ENCODE measurements around the gene BNC2. TPM values are rescaled to one million over a fixed set of nuclear protein-coding genes. Genes with fewer than 3 reads are reported as not detected.

The BNC2 gene
- total RNA-seq, 1 donor: 53.9 TPM

- Histone ChIP-seq H3K4me1 (ENCODE audit: insufficient read depth, low read length) (no peaks in the 10 kb centered on the region), H3K4me2 (ENCODE audit: insufficient read depth, low read length) (no peak overlapping the region), H2AFZ (ENCODE audit: low read length) (no peak overlapping the region), H3K79me2 (ENCODE audit: insufficient read depth, low read length) (peaks cover 52% of the 10 kb centered on the region), H3K9me3 (ENCODE audit: low read depth, low read length) (no peaks in the 10 kb centered on the region), H3K36me3 (ENCODE audit: insufficient read depth, low read length) (peaks cover 10% of the 10 kb centered on the region), H3K27ac (ENCODE audit: low read depth, low read length) (no peak overlapping the region), H3K27me3 (ENCODE audit: insufficient read depth, low read length) (no peaks in the 10 kb centered on the region), H3K4me3 (ENCODE audit: insufficient read depth, low read length) (no peak overlapping the region), H4K20me1 (ENCODE audit: insufficient read depth, low read length) (peaks cover 16% of the 10 kb centered on the region)
- TF ChIP-seq CTCF (IDR thresholded peaks at IDR 0.05; ENCODE audit: extremely low read depth, low read depth, low read length): no peak
- no peak for DNase-seq (ENCODE audit: insufficient read length, low spot score, missing footprints)
Measured at GRCh38 chr9:16775330-16775729, 95.1 kb downstream of the BNC2 start.

GRCh38 chr9:16773617-16774016 is 96.9 kb downstream of the BNC2 start:
- peaks cover 10% of the 10 kb centered on the region for H3K36me3 ChIP-seq (ENCODE audit: insufficient read depth, low read length)
- no peak for DNase-seq (ENCODE audit: insufficient read length, low spot score, missing footprints)
- no peak for TF ChIP-seq CTCF (IDR thresholded peaks at IDR 0.05; ENCODE audit: extremely low read depth, low read depth, low read length)
- no peak overlapping the region for H2AFZ ChIP-seq (ENCODE audit: low read length)
- no peaks in the 10 kb centered on the region for H3K9me3 ChIP-seq (ENCODE audit: low read depth, low read length)
- no peaks in the 10 kb centered on the region for H3K27me3 ChIP-seq (ENCODE audit: insufficient read depth, low read length)
- H3K79me2 ChIP-seq (ENCODE audit: insufficient read depth, low read length): peaks cover 62% of the 10 kb centered on the region
- no peaks in the 10 kb centered on the region for H3K4me1 ChIP-seq (ENCODE audit: insufficient read depth, low read length)
- peaks cover 29% of the 10 kb centered on the region for H4K20me1 ChIP-seq (ENCODE audit: insufficient read depth, low read length)
- H3K4me3 ChIP-seq (ENCODE audit: insufficient read depth, low read length): no peak overlapping the region
- no peak overlapping the region for H3K4me2 ChIP-seq (ENCODE audit: insufficient read depth, low read length)
- H3K27ac ChIP-seq (ENCODE audit: low read depth, low read length): no peak overlapping the region

GRCh38 chr9:16773116-16773515 is 97.4 kb downstream of the BNC2 start:
- no peak for TF ChIP-seq CTCF (IDR thresholded peaks at IDR 0.05; ENCODE audit: extremely low read depth, low read depth, low read length)
- DNase-seq (ENCODE audit: insufficient read length, low spot score, missing footprints): no peak
- Histone ChIP-seq H3K4me2 (ENCODE audit: insufficient read depth, low read length) (no peak overlapping the region), H3K79me2 (ENCODE audit: insufficient read depth, low read length) (peaks cover 63% of the 10 kb centered on the region), H3K4me3 (ENCODE audit: insufficient read depth, low read length) (no peak overlapping the region), H3K27ac (ENCODE audit: low read depth, low read length) (no peak overlapping the region), H3K27me3 (ENCODE audit: insufficient read depth, low read length) (no peaks in the 10 kb centered on the region), H3K4me1 (ENCODE audit: insufficient read depth, low read length) (no peaks in the 10 kb centered on the region), H3K9me3 (ENCODE audit: low read depth, low read length) (no peaks in the 10 kb centered on the region), H4K20me1 (ENCODE audit: insufficient read depth, low read length) (peaks cover 33% of the 10 kb centered on the region), H2AFZ (ENCODE audit: low read length) (no peak overlapping the region), H3K36me3 (ENCODE audit: insufficient read depth, low read length) (peaks cover 10% of the 10 kb centered on the region)

DNA sequence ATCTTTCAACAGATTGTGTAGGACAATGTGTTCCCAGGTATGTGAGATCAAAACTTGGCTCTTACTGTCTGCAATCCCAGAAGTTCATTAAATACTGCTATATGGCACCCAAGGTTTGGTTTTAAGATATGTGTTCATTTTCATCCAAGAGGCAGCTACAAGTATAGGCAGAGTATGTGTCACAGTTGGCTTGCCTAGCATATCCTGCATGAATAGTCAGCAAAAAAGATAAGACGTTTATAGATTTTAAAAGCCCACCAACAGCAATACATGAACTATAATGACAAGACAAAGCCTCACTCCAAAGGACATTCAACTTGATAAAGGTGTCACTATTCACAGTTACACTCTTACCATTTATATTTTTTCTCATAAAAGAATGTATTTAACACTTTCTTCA is 99.1 kb downstream of the BNC2 start:
- no peak for TF ChIP-seq CTCF (IDR thresholded peaks at IDR 0.05; ENCODE audit: extremely low read depth, low read depth, low read length)
- peaks cover 64% of the 10 kb centered on the region for H3K79me2 ChIP-seq (ENCODE audit: insufficient read depth, low read length)
- H3K27me3 ChIP-seq (ENCODE audit: insufficient read depth, low read length): no peaks in the 10 kb centered on the region
- H3K27ac ChIP-seq (ENCODE audit: low read depth, low read length): no peak overlapping the region
- no peak for DNase-seq (ENCODE audit: insufficient read length, low spot score, missing footprints)
- H3K36me3 ChIP-seq (ENCODE audit: insufficient read depth, low read length): peaks cover 10% of the 10 kb centered on the region
- no peaks in the 10 kb centered on the region for H3K4me1 ChIP-seq (ENCODE audit: insufficient read depth, low read length)
- no peak overlapping the region for H3K4me2 ChIP-seq (ENCODE audit: insufficient read depth, low read length)
- H3K9me3 ChIP-seq (ENCODE audit: low read depth, low read length): no peaks in the 10 kb centered on the region
- no peak overlapping the region for H2AFZ ChIP-seq (ENCODE audit: low read length)
- H4K20me1 ChIP-seq (ENCODE audit: insufficient read depth, low read length): peaks cover 34% of the 10 kb centered on the region
- H3K4me3 ChIP-seq (ENCODE audit: insufficient read depth, low read length): no peak overlapping the region
